HG03139 (cell line): ENCODE results near the gene CD248.
"Not testable (repeated sequence)": the region's sequence is repeated elsewhere in the genome, so short reads cannot be mapped to it uniquely, and the experiment has no call there.

Experiments used
- ATAC-seq: cut with Tn5 transposase; IDR thresholded peaks from one replicate; pipeline ENCODE4 v1.9.1; 2021; ENCODE audit not compliant: unreplicated experiment

CD248 gene

GRCh38 chr11:66328302-66329144, 11.7 kb upstream of the CD248 start:
- no peak for ATAC-seq

GRCh38 chr11:66328031-66328301, 11.1 kb upstream of the CD248 start:
- no peak for ATAC-seq

DNA sequence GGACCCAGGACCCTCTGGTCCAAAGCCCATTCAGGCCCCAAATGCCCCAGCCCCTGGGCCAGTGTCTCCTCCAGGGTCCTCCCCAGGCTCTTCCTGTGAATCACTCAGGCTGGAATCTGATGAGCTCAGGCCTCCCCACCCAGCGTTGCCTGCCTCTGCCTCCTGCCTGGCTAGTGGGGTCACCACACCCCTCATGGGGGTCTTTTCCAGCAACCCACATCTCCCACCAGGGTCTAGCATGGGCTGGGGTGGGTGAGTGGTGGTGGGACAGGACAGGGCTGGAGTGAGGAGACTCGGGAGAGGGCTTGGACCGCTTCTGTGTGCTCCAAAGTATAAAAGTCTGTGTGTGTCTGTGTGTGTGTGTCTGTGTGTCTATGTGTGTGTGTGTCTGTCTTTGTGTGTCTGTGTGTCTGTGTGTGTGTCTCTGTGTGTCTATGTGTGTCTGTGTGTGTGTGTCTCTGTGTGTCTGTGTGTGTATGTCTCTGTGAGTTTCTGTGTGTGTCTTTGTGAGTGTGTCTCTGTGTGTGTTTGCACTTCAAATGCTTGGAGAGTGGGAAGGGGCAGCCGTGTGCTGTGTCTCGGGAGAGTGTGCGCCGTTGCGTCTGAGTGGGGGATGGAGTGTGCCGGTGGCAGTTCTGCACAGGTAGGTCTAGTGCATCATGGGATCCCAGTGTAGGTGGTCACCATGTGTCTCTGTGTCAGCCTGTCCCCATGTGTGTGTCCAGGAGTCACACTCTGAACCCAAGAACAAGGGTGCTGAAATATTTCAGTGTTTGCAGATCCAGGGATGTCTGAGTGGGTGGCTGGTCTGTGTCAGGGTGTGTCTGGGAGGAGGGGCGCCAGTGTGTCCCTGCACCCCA, 10.6 kb upstream of the CD248 start:
- ATAC-seq = no peak

DNA sequence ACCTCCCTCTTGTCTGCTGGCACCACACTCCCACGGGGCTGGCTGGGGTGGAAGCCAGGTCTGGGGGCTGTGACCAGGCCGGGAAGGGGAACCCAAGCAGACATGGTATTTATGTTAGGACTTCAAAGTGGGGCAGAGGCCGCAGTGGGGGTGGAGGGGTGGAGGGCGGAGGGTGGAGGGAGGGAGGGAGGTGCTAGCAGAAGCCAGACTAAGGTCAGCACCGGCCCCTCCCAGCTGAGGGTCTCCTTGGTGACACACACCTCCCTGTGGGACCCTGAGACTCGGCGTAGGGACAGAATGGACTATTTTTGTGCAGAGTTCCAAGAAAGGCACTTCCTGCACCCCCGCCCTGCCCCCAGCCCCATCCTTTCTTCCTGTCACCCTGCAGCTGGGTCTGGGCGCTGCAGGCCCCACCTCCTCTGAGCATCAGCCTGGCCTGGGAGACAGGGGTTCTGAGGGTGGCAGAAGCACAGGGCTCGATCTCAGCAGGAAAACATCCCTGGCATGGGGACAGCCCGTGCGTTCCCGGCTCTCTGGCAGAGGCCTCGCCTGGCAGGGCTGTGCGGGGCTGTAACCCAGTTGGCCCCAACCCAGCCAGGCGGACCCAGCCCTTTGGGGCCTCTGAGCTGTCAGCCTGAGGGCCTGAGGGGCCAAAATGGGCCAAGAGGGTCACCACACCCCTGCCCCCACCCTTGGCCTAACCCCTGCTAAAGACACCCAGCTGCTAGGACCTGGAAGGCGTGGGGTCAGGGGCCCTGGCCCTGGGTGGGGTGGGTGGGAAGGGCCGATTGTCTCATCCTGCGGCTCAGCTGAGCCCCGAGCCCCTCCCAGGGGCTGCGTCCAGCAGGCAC, 9.6 kb upstream of the CD248 start:
- ATAC-seq = no peak

- no peak for ATAC-seq
These were observed 8.4 kb upstream of the CD248 start for GRCh38 chr11:66325263-66325671.

- no peak for ATAC-seq
These were observed 7.8 kb upstream of the CD248 start for GRCh38 chr11:66324664-66325063.

- ATAC-seq = no peak
These were observed 6.8 kb upstream of the CD248 start for GRCh38 chr11:66323684-66324083.

- no peak for ATAC-seq
These were observed 6.0 kb upstream of the CD248 start for GRCh38 chr11:66322732-66323427.

DNA sequence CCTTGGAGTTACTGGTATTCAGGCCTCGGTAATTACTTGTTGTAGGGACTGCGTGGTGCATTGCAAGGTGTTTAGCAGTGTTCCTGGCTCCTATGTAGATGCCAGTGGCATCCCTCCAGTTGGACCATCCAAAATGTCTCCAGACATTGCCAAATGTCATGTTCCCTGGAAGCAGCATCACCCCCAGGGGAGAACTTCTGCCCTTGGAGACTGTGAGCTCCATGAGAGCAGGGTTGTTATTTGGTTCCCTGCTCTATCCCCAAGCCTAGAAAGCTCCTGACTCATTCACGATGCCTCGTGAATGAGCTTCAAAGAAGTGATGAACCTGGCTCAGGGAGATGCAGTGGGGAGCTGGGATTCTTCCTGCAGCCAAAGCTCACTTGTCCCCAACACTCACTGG, 4.8 kb upstream of the CD248 start:
- no peak for ATAC-seq

GRCh38 chr11:66320748-66321147, 3.9 kb upstream of the CD248 start:
- not testable (repeated sequence) for ATAC-seq

DNA sequence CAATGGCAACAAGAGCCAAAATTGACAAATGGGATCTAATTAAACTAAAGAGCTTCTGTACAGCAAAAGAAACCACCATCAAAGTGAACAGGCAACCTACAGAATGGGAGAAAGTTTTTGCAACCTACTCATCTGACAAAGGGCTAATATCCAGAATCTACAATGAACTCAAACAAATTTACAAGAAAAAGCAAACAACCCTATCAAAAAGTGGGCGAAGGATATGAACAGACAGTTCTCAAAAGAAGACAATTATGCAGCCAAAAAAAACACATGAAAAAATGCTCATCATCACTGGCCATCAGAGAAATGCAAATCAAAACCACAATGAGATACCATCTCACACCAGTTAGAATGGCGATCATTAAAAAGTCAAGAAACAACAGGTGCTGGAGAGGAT, 3.4 kb upstream of the CD248 start:
- ATAC-seq = not testable (repeated sequence)

DNA sequence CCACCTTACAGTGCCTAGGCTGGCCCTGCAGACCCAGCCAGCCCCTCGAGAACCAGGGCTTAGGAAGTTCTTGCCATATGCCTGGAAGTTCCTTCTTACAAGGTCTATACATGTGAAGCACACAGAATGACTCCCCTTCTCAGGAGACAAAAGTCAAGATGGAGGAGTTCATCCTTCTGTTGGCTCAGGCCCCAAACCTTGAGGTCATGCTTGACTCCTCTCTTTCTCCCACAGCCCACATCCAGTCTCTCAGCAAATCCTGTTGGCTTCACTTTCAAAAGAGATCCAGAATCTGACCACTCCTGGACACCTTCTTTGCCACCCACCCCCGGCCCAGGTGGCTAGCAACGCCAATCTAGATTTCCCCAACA, 1.7 kb upstream of the CD248 start:
- ATAC-seq = no peak

DNA sequence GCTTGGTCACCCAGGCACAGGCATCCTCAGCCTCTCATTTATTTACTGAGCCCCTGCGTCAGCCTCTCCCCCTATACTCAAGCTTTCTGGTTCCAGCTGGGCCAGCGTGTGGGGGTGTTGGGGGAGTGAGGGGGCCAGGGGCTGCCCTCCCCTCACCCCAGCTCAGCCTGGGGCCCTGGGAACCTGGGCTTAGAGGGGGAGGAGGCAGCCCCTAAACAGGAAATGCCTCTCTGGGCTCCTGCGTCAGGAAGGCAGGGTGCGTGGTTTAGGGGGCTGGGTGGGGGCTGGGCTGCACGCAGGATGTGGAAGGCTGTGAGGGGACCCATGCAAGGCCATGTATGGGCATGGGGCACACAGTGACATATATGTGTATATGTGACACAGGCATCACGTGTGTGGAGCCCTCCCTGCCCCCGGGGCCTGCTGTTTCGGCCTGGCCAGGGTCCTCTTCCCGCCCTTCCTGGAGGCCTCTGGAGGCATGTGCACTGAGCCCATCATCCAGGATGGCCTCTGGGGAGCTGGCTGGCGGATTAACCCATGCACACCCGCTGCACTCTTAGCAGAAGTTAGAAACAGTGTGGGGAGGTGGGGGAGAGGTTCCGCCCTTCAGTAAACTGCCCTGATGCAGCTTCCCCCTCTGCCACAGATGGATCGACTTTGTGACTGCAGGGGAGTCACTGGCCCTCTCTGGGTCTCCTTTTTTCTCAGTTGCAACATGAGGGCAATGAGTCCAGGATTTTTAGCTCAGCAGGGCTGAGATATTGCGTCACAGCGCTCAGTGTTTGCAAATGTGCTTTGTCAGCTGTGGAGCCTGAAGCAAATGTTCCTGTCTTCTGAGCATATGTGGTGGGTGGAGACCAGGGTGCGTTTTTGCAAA, 1.1 kb upstream of the CD248 start:
- ATAC-seq = no peak

DNA sequence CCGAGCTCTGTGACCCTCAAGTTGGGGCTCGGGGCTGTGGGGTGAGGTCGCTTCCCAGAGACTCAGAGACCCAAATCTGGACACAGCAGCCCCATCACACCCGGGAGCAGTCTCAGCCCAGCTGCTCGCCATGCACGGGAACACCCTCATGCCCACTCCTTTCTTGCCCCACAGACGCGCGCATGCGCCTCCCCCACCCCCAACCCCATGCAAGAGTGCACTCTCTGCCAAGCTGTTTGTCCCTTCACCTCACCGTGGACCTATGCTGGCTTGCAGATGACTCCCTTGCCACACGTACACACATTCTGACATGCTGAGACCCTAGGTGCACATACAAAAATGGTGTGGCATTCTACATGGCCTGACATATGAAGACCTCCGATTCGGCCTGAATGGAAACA, 478 bp upstream of the CD248 start:
- ATAC-seq = no peak

GRCh38 chr11:66315921-66316811, 678 bp downstream of the CD248 start:
- no peak for ATAC-seq

GRCh38 chr11:66315498-66315885, 1.4 kb downstream of the CD248 start:
- no peak for ATAC-seq

DNA sequence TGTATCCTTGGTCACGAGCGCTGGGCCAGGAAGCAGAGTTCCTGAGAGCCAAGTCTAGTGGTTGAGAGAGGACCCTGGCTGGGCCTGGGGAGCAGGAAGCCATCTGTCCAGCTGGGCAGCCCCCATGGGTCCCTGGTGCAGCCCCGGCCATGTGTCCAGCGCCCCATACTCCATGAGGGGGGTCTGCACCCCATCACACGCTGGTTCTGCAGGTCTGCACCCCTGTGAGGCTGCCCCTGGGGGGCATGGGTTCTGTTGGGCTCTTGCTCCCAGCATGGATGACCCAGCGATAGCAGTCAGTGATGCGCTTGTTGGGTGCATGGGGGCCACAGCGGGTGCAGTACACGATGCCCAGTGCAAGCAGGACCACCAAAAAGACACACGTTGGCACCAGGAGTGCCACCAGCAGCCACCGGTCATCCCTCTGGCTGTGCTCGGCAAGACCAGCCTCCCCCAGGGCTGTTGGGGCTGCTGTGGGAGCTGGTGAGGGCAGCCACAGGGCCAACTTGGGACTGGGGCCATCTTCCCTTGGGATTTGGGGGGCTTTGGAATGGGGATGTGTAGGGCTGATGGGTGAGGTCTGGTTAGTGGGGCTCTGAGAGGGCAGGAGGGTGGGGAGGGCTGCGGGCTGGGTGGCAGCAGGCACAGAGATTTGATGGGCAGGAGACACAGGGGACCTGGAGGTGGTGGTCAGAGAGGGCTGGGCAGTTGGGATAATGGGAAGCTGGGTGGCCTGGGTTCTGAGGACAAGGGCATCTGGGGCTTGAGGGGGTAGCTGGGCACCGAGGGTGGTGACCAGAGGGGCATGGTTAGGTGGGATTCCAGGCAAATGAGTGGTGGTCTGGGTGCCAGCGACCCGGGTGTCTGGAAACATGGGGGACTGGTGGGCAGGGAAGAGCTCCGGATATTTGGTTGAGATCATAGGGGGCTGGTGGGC, 2.0 kb downstream of the CD248 start:
- ATAC-seq = no peak

GRCh38 chr11:66314186-66314501, 2.7 kb downstream of the CD248 start:
- no peak for ATAC-seq
